GM21515 (cell line): ENCODE data around the gene ADCY10.
"Not testable (repeated sequence)": the region's sequence is repeated elsewhere in the genome, so short reads cannot be mapped to it uniquely, and the experiment has no call there.

ENCODE experiments used
- ATAC-seq: cut with Tn5 transposase; IDR thresholded peaks from one replicate; pipeline ENCODE4 v1.9.1; 2021; ENCODE audit not compliant: unreplicated experiment

ADCY10 gene

GRCh38 chr1:167860231-167860923, 53.6 kb downstream of the ADCY10 start:
- ATAC-seq, result no peak

GRCh38 chr1:167856711-167857418, 57.1 kb downstream of the ADCY10 start:
- no peak for ATAC-seq

- no peak for ATAC-seq
Observed at GRCh38 chr1:167854184-167854583, 59.8 kb downstream of the ADCY10 start.

GRCh38 chr1:167849666-167850065, 64.3 kb downstream of the ADCY10 start:
- ATAC-seq, result no peak

GRCh38 chr1:167842872-167843271, 71.1 kb downstream of the ADCY10 start:
- ATAC-seq, result no peak

GRCh38 chr1:167841530-167841929, 72.4 kb downstream of the ADCY10 start:
- ATAC-seq, result no peak

- no peak for ATAC-seq
Observed at GRCh38 chr1:167839009-167839408, 74.9 kb downstream of the ADCY10 start.

- no peak for ATAC-seq
Observed at GRCh38 chr1:167837326-167837725, 76.6 kb downstream of the ADCY10 start.

GRCh38 chr1:167836197-167836596, 77.7 kb downstream of the ADCY10 start:
- ATAC-seq, result no peak

GRCh38 chr1:167833904-167834303, 80.0 kb downstream of the ADCY10 start:
- no peak for ATAC-seq

- no peak for ATAC-seq
Observed at GRCh38 chr1:167832693-167833092, 81.2 kb downstream of the ADCY10 start.

- ATAC-seq, result not testable (repeated sequence)
Observed at GRCh38 chr1:167830668-167831067, 83.3 kb downstream of the ADCY10 start.

- ATAC-seq, result no peak
Observed at GRCh38 chr1:167829868-167830267, 84.1 kb downstream of the ADCY10 start.

- no peak for ATAC-seq
Observed at GRCh38 chr1:167826127-167826526, 87.8 kb downstream of the ADCY10 start.

- ATAC-seq, result no peak
Observed at GRCh38 chr1:167825419-167826079, 88.4 kb downstream of the ADCY10 start.

GRCh38 chr1:167824163-167824794, 89.7 kb downstream of the ADCY10 start:
- no peak for ATAC-seq

- no peak for ATAC-seq
Observed at GRCh38 chr1:167821969-167822685, 91.8 kb downstream of the ADCY10 start.

- no peak for ATAC-seq
Observed at GRCh38 chr1:167821356-167821685, 92.6 kb downstream of the ADCY10 start.

GRCh38 chr1:167820684-167821355, 93.1 kb downstream of the ADCY10 start:
- ATAC-seq, result no peak

GRCh38 chr1:167819849-167820683, 93.9 kb downstream of the ADCY10 start:
- ATAC-seq, result peak; percentile 63
